Stimulated activated CD4-positive, alpha-beta T cell treated with anti-CD3 and anti-CD28 coated beads, Interleukin-12 subunit alpha, Interleukin-12 subunit beta, amount 100 ng/mL, for 48 hours (primary cell): ENCODE measurements around the gene ELF3.
"Not testable (repeated sequence)": the region's sequence is repeated elsewhere in the genome, so short reads cannot be mapped to it uniquely, and the experiment has no call there.

Source experiments
- DNase-seq, 3 donors: peaks; one replicate each; pipeline ENCODE4 v3.0.0-alpha.2; 2020; ENCODE audit warnings: low read depth in 2 of 3, low spot score in 1 of 3

ELF3 gene

GRCh38 chr1:202063093-202063492 is 52.7 kb downstream of the ELF3 start:
- no peak for DNase-seq

DNA sequence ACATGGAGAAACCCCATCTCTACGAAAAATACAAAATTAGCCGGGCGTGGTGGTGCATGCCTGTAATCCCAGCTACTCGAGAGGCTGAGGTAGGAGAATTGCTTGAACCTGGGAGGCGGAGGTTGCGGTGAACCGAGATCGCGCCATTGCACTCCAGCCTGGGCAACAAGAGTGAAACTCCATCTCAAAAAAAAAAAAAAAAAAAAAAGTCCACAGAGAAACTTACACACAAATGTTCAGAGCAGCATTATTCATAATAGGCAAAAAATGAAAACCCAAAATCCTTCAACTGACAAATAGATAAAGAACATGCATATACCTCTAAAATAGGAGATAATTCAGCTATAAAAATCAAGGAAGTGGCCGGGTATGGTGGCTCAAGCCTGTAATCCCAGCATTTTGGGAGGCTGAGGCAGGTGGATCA is 54.5 kb downstream of the ELF3 start:
- DNase-seq, result not testable (repeated sequence)
